ENCODE results near the gene PRPH2. TPM values are rescaled to one million over a fixed set of nuclear protein-coding genes. Genes with fewer than 3 reads are reported as not detected.

The PRPH2 gene
- total and polyA plus RNA-seq, 10 of the 15 experiments (the other 5 are each of a cell fraction or from before 2014, with no cell fraction given) = 0.08 TPM; not detected in 9

- no peak for TF ChIP-seq SP1 (IDR thresholded peaks at IDR 0.05; ENCODE audit: low read depth, low read length)
- TF ChIP-seq RB1 (IDR thresholded peaks at IDR 0.05; ENCODE audit: borderline replicate concordance) = peak; percentile 37; the same call in 1 of the 2 replicates
- TF ChIP-seq, protein P1, sequence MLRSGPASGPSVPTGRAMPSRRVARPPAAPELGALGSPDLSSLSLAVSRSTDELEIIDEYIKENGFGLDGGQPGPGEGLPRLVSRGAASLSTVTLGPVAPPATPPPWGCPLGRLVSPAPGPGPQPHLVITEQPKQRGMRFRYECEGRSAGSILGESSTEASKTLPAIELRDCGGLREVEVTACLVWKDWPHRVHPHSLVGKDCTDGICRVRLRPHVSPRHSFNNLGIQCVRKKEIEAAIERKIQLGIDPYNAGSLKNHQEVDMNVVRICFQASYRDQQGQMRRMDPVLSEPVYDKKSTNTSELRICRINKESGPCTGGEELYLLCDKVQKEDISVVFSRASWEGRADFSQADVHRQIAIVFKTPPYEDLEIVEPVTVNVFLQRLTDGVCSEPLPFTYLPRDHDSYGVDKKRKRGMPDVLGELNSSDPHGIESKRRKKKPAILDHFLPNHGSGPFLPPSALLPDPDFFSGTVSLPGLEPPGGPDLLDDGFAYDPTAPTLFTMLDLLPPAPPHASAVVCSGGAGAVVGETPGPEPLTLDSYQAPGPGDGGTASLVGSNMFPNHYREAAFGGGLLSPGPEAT (IDR thresholded peaks at IDR 0.05; ENCODE audit: low read depth) = 0 out of 2 replicates have a peak, but pooled peaks have one; percentile 11
- TF ChIP-seq, protein P2, sequence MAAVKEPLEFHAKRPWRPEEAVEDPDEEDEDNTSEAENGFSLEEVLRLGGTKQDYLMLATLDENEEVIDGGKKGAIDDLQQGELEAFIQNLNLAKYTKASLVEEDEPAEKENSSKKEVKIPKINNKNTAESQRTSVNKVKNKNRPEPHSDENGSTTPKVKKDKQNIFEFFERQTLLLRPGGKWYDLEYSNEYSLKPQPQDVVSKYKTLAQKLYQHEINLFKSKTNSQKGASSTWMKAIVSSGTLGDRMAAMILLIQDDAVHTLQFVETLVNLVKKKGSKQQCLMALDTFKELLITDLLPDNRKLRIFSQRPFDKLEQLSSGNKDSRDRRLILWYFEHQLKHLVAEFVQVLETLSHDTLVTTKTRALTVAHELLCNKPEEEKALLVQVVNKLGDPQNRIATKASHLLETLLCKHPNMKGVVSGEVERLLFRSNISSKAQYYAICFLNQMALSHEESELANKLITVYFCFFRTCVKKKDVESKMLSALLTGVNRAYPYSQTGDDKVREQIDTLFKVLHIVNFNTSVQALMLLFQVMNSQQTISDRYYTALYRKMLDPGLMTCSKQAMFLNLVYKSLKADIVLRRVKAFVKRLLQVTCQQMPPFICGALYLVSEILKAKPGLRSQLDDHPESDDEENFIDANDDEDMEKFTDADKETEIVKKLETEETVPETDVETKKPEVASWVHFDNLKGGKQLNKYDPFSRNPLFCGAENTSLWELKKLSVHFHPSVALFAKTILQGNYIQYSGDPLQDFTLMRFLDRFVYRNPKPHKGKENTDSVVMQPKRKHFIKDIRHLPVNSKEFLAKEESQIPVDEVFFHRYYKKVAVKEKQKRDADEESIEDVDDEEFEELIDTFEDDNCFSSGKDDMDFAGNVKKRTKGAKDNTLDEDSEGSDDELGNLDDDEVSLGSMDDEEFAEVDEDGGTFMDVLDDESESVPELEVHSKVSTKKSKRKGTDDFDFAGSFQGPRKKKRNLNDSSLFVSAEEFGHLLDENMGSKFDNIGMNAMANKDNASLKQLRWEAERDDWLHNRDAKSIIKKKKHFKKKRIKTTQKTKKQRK (IDR thresholded peaks at IDR 0.05; ENCODE audit: low read depth, low read length) = no peak
- no peak for TF ChIP-seq EP300 (IDR thresholded peaks at IDR 0.05; ENCODE audit: borderline replicate concordance in 1 of 2, control insufficient read depth in 1 of 2, low read depth in 2 of 2, low read length in 2 of 2)
- peak; percentile 92 for TF ChIP-seq SMC3 (IDR thresholded peaks at IDR 0.05; ENCODE audit: borderline replicate concordance, low read length)
- TF ChIP-seq, protein P3, sequence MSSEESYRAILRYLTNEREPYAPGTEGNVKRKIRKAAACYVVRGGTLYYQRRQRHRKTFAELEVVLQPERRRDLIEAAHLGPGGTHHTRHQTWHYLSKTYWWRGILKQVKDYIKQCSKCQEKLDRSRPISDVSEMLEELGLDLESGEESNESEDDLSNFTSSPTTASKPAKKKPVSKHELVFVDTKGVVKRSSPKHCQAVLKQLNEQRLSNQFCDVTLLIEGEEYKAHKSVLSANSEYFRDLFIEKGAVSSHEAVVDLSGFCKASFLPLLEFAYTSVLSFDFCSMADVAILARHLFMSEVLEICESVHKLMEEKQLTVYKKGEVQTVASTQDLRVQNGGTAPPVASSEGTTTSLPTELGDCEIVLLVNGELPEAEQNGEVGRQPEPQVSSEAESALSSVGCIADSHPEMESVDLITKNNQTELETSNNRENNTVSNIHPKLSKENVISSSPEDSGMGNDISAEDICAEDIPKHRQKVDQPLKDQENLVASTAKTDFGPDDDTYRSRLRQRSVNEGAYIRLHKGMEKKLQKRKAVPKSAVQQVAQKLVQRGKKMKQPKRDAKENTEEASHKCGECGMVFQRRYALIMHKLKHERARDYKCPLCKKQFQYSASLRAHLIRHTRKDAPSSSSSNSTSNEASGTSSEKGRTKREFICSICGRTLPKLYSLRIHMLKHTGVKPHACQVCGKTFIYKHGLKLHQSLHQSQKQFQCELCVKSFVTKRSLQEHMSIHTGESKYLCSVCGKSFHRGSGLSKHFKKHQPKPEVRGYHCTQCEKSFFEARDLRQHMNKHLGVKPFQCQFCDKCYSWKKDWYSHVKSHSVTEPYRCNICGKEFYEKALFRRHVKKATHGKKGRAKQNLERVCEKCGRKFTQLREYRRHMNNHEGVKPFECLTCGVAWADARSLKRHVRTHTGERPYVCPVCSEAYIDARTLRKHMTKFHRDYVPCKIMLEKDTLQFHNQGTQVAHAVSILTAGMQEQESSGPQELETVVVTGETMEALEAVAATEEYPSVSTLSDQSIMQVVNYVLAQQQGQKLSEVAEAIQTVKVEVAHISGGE (CRISPR knock-in tag; IDR thresholded peaks at IDR 0.05) = no peak
- TF ChIP-seq, protein P4, sequence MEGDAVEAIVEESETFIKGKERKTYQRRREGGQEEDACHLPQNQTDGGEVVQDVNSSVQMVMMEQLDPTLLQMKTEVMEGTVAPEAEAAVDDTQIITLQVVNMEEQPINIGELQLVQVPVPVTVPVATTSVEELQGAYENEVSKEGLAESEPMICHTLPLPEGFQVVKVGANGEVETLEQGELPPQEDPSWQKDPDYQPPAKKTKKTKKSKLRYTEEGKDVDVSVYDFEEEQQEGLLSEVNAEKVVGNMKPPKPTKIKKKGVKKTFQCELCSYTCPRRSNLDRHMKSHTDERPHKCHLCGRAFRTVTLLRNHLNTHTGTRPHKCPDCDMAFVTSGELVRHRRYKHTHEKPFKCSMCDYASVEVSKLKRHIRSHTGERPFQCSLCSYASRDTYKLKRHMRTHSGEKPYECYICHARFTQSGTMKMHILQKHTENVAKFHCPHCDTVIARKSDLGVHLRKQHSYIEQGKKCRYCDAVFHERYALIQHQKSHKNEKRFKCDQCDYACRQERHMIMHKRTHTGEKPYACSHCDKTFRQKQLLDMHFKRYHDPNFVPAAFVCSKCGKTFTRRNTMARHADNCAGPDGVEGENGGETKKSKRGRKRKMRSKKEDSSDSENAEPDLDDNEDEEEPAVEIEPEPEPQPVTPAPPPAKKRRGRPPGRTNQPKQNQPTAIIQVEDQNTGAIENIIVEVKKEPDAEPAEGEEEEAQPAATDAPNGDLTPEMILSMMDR (IDR thresholded peaks at IDR 0.05 in 2 of 3, conservative IDR thresholded peaks at IDR 0.05 in 1 of 3; ENCODE audit: control insufficient read depth in 2 of 3, extremely low read depth in 1 of 3, insufficient read depth in 1 of 3, low read depth in 3 of 3, low read length in 3 of 3) = peak; percentile 74 to 91 (median 86)
These were observed 60.8 kb downstream of the PRPH2 start (continued) for GRCh38 chr6:42661540-42662153.

All from GM12878 (cell line).